Islet of Langerhans (tissue), 1 donor: ENCODE data around the gene PLEKHA6.

Experiments
- FAIRE-seq: peaks from one replicate; lab custom pipeline; 2011; peaks lifted over from hg19 to GRCh38; lab: Jason Lieb, UNC

The PLEKHA6 gene

GRCh38 chr1:204211046-204211445 lies 148.7 kb downstream of the PLEKHA6 start:
- no peak for FAIRE-seq

GRCh38 chr1:204207136-204207616 lies 152.6 kb downstream of the PLEKHA6 start:
- no peak for FAIRE-seq

- no peak for FAIRE-seq
These were observed 153.6 kb downstream of the PLEKHA6 start for GRCh38 chr1:204206121-204206520.

GRCh38 chr1:204205486-204205885 lies 154.2 kb downstream of the PLEKHA6 start:
- FAIRE-seq: no peak

- FAIRE-seq: no peak
These were observed 154.8 kb downstream of the PLEKHA6 start for GRCh38 chr1:204204944-204205343.

- FAIRE-seq: no peak
These were observed 156.4 kb downstream of the PLEKHA6 start for GRCh38 chr1:204203206-204203767.

GRCh38 chr1:204202481-204202880 lies 157.2 kb downstream of the PLEKHA6 start:
- no peak for FAIRE-seq

- FAIRE-seq: no peak
These were observed 158.2 kb downstream of the PLEKHA6 start for GRCh38 chr1:204201348-204202040.

- no peak for FAIRE-seq
These were observed 160.2 kb downstream of the PLEKHA6 start for GRCh38 chr1:204199579-204199978.

GRCh38 chr1:204198348-204199340 lies 161.1 kb downstream of the PLEKHA6 start:
- FAIRE-seq: no peak

- no peak for FAIRE-seq
These were observed 162.7 kb downstream of the PLEKHA6 start for GRCh38 chr1:204197068-204197467.

- FAIRE-seq: no peak
These were observed 163.5 kb downstream of the PLEKHA6 start, which contains the start of gene KISS1 for GRCh38 chr1:204196068-204196795. Gene KISS1 (minus strand): TSS chr1:204196491. CDS start chr1:204192876, 3,615 bp downstream.

GRCh38 chr1:204194771-204195170 lies 165.0 kb downstream of the PLEKHA6 start:
- no peak for FAIRE-seq

- no peak for FAIRE-seq
These were observed 165.6 kb downstream of the PLEKHA6 start for GRCh38 chr1:204194080-204194479.

- no peak for FAIRE-seq
These were observed 167.0 kb downstream of the PLEKHA6 start for GRCh38 chr1:204192589-204193352.

- FAIRE-seq: no peak
These were observed 167.7 kb downstream of the PLEKHA6 start for GRCh38 chr1:204192046-204192445.

GRCh38 chr1:204191456-204191855 lies 168.3 kb downstream of the PLEKHA6 start:
- no peak for FAIRE-seq

GRCh38 chr1:204190212-204191211 lies 169.2 kb downstream of the PLEKHA6 start:
- FAIRE-seq: no peak

GRCh38 chr1:204188959-204189639 lies 170.6 kb downstream of the PLEKHA6 start:
- FAIRE-seq: no peak
